Right kidney (tissue), 1 donor: ENCODE results near the gene PRKCH.
"Not testable (repeated sequence)": the region's sequence is repeated elsewhere in the genome, so short reads cannot be mapped to it uniquely, and the experiment has no call there.

ENCODE experiments used
- DNase-seq: peaks from one replicate; pipeline ENCODE4 v3.0.0-alpha.2; 2016

PRKCH gene

DNA sequence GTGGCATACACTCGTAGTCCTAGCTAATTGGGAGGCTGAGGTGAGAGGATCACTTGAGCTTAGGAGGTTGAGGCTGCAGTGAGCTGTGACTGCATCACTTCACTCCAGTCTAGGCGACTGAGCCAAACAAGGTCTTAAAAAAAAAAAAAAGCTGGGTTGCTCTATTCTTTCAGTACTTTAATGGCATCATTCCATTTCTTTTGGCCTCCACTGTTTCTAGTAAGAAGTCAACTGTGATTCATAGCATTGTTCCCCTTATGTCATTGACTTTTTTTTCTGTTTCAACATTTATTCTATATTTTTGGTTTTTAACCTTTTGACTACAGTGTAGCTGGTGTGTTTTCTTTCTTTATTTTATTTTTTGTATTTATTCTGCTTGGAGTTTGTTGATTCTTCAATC is 16.7 kb upstream of the PRKCH start:
- no peak for DNase-seq

GRCh38 chr14:61308198-61308597 is 13.2 kb upstream of the PRKCH start:
- no peak for DNase-seq

GRCh38 chr14:61308701-61309100 is 12.7 kb upstream of the PRKCH start:
- not testable (repeated sequence) for DNase-seq

- DNase-seq, result no peak
Measured at GRCh38 chr14:61315313-61315712, 6.1 kb upstream of the PRKCH start.

DNA sequence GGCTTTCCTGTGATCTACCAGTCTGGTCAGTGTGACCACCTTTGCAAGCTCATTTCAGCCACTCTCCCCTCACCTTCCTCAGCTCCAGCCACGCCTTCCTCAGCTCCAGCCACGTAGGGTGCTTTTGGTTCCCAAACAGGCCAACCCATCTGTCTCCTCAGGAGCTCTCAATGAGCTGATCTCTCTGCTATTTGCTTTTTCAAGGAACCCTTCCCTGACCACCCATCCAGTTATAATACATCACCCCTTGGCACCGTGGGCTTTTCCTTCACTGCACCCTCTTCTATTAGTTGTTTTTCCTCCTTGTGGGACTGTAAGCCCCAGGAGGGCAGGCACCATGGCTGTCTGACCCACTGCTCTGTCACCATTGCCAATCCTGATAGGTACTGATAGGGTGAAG is 2.3 kb upstream of the PRKCH start:
- DNase-seq, result no peak

- DNase-seq, result no peak
Measured at GRCh38 chr14:61319706-61320105, 1.7 kb upstream of the PRKCH start.

DNA sequence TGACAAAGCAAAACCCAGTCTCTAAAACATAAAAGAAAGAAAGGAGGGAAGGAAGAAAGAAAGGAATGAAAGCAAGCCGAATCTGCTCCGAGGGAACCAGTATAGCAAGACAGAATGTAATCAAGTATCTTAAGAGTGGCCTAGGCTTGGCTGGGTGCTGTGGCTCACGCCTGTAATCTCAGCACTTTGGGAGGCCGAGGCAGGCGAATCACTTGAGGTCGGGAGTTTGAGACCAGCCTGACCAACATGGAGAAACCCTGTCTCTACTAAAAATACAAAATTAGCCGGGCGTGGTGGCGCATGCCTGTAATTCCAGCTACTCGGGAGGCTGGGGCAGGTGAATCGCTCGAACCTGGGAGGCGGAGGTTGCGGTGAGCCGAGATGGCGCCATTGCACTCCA is 1.2 kb upstream of the PRKCH start:
- DNase-seq, result not testable (repeated sequence)

DNA sequence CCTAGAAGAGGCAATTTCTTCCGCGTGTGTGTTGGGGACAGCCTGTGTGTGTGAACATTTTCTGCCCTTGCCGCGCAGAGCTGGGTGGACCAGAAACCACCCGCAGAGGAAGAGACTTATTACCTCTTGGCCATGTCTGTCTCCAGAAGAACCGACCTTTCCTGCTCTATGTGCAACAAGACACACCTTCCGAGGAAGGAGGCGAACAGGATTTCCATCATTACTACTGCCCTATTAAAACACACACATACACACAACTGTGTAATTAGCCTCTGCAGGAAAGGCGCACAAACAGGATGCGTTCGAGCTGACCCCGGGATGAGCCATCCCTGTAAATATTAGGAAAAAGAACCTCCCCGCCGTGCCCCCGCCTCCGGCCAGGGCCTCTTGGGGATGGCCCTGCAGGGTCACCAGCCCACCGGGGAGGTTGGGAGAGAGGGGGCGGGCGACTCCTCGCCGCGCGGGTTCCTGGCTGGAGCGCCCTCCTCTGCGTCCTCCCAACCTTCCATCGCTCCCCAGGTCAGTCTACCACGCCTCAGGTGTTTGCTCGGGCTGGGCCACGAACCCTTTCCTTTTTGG is 484 bp upstream of the PRKCH start:
- no peak for DNase-seq

DNA sequence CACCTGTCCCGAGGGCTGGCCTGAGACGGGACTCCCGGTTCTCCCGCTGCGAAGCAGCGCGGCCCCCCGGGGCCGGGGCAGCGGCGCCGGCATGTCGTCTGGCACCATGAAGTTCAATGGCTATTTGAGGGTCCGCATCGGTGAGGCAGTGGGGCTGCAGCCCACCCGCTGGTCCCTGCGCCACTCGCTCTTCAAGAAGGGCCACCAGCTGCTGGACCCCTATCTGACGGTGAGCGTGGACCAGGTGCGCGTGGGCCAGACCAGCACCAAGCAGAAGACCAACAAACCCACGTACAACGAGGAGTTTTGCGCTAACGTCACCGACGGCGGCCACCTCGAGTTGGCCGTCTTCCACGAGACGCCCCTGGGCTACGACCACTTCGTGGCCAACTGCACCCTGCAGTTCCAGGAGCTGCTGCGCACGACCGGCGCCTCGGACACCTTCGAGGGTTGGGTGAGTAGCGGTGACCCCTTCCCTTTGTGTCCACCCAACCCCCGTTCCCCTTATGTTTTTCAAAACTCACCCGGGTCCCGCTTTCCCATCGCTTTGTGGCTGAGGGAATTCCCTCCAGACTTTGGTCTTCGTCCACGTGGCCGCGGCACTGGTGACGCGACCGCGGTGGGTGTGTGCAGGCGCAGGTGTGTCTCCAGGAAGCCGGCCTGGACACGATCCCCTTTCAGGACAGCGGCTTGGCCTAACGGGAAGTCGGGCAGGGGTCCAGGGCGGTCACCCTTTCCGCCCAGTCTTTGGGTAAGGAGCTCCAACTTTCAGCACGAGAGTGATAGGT is 826 bp downstream of the PRKCH start:
- peak; percentile 59 for DNase-seq

- no peak for DNase-seq
Measured at GRCh38 chr14:61322799-61323290, 1.5 kb downstream of the PRKCH start.

- no peak for DNase-seq
Measured at GRCh38 chr14:61323970-61324369, 2.6 kb downstream of the PRKCH start.

DNA sequence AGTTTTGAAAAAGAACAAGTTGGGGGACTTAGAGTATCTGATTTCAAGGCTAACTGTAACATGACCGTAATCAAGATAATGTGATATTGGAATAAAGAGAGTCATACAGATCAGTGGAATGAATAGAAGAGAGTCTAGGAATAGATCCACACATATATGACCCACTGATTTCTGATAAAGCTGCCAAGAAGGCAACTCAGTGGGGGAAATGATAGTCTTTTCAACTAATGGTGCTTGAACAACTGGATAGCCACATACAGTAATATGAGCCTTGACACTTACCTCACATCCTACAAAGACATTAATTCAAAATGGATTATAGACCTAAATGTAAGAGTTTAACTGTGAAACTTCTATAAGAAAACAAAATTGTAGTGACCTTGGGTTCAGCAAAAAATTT is 3.8 kb downstream of the PRKCH start:
- no peak for DNase-seq

GRCh38 chr14:61326146-61326545 is 4.8 kb downstream of the PRKCH start:
- no peak for DNase-seq

- DNase-seq, result no peak
Measured at GRCh38 chr14:61326847-61327246, 5.5 kb downstream of the PRKCH start.

DNA sequence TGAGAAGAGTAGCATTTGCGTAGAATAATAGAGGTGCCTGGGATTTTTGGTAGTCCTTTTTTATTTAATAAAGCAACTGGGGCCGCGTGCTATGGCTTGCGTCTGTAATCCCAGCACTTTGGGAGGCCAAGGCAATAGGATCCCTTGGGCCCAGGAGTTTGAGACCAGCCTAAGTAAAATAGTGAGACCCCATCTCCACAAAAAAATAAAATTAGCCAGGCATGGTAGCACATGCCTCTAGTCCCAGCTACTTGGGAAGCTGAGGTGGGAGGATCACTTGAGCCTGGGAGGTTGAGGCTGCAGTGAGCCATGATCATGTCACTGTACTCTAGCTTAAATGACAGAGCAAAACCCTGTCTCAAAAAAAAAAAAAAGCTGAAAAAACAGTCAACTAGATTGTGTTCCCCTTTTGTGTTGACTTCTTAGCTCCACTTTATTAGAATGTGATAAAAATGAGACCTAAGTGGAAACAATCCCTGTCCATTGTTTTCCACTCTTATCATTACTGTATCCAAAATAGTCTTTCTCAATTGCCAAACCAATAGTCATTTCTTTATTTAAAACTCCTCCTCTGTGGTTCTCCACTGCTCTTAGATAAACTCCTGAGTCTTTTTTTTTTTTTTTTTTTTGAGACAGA is 7.4 kb downstream of the PRKCH start:
- no peak for DNase-seq

DNA sequence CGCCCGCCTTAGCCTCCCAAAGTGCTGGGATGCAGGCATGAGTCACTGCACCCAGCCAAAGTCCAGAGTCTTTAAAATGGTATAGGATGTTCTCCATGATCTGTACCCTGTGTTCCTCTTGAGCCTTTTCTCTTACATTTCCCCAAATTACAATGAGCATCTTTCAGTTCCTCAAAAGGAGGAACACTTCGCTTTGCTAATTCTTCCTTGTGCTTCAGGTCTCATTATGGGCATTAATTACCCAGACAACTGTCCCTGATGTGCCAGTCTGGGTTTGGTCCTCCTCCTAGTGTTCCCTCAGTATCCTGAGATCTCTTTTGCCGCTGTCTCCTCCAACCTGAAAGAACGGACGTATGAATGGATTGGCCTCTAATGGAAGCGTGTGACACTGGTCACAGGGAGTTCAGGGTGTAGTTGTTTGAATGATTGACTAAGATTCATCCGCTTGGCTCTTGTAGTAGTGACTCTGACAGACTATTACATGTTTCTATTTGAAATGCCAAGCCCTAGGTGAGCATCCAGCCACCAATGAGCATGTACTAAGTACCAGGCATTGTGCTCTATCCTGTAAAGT is 8.2 kb downstream of the PRKCH start:
- DNase-seq, result no peak

DNA sequence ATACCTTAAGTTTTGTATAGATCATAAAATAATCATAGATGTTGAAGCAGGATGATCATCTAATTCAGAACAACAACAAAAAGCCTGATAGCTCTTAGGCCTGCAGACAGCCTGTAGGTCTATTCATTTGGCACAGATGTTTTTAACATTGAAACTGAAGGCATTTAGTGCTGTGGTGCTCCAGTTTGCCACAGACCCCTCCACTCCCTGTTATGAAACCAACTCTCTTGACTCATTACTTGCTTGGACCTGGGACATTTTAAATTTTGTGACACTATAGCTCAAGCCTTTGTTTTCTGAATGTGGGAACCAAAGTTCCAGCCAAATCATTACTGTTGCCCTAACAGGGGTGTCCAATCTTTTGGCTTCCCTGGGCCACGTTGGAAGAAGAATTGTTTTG is 9.1 kb downstream of the PRKCH start:
- DNase-seq, result no peak

- DNase-seq, result no peak
Measured at GRCh38 chr14:61331992-61332657, 10.7 kb downstream of the PRKCH start.

GRCh38 chr14:61332658-61333029 is 11.3 kb downstream of the PRKCH start:
- no peak for DNase-seq

DNA sequence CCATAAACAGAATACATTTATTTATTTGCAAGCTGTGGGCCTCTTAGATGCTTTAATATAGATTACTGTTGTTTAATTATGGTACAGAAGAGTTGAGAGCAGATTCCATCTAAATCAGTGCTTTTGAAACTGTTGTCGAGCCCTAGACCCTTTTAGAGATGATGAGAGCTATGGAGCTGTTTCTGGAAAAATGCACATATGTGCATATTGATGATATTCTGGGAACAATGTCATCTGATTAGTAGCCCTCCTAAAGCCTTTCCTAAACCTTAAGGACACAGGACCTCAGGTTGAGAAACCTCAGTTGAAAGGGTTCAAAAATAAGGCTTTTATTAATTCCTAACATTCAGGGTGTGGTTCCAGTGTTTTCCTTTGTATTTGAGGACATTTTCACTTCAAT is 11.7 kb downstream of the PRKCH start:
- no peak for DNase-seq

DNA sequence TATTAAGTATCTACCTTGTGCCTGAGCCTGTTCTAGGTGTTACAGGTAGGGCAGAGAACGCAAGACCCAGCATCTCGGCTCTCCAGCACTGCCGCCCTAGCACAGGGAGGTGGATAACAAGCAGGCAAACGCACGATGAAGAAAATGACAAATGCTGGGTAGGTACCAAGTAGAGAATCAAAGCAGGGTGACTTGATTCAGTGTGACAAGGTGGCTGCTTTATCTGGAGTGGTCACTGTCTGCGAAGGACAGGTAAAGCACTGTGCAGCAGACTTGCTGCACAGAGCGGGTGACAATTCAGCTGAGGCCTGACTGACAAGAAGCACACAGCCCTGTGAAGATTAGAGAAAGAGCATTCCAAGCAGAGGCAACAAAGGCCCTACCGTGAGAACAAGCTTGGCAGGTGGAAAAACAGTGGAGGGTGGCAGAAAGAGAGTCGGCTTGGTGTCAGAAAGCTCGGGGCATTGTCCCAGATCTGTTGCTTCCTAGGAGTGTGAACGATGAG is 12.9 kb downstream of the PRKCH start:
- no peak for DNase-seq

DNA sequence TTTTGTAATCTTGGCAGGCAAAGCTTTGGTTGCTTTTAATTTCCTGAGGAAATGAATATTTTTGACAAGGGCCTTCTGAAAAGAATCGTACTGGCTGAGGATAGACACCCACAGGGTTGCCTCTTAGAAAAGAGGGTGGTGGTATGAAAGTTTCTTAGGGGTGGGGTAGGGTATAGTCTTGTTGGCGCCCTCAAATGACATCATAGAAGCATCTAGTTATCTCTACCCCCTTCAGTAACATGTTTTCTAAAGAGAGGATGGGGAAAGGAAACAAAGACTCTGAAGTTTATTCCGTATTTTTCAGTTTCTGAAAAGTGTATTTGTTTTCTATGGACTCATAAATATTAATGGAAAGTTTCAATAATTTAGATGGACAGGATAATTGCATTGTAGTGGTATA is 13.7 kb downstream of the PRKCH start:
- DNase-seq, result no peak
